H1 (cell line): ENCODE results near the gene CDYL2. TPM values are rescaled to one million over a fixed set of nuclear protein-coding genes. Genes with fewer than 3 reads are reported as not detected.

ENCODE experiments used
- CTCF ChIA-PET: fragments of 300-600 bp; sonication (Branson Sonifier 250); formaldehyde crosslinking; loops from one replicate; lab custom pipeline; 2021; ENCODE audit not compliant: partially characterized antibody; lab: Charles Lee
- POLR2A ChIA-PET: fragments of 300-600 bp; sonication (Branson Sonifier 250); formaldehyde crosslinking; loops from one replicate; lab custom pipeline; 2021; ENCODE audit warnings: inconsistent platforms; ENCODE audit not compliant: partially characterized antibody; lab: Charles Lee
- DNase-seq, 2 experiments: peaks; one replicate each; pipeline versions ENCODE4 v3.0.0 to v3.0.0-alpha.2; 2010 to 2022; ENCODE audit warnings: low spot score in 2 of 2, low read depth in 1 of 2, mixed read lengths in 1 of 2
- FAIRE-seq: peaks from 2 replicates; lab custom pipeline; 2011; peaks lifted over from hg19 to GRCh38; lab: Jason Lieb, UNC
- H2AFZ ChIP-seq: 2 replicates; pipeline ENCODE4 v1.8.1; 2012; ENCODE audit warnings: low read length, inconsistent platforms
- H2AK5ac ChIP-seq: 2 replicates; pipeline ENCODE4 v1.6.1; 2013; ENCODE audit warnings: low read depth, low read length
- H2BK120ac ChIP-seq: replicated peaks from 2 replicates; pipeline ENCODE3; 2013; ENCODE audit warnings: low read depth, low read length, inconsistent platforms
- H2BK12ac ChIP-seq: 2 replicates; pipeline ENCODE4 v1.6.1; 2013; ENCODE audit warnings: low read depth, low read length
- H2BK15ac ChIP-seq: 2 replicates; pipeline ENCODE4 v1.6.1; 2013; ENCODE audit warnings: low read length
- H2BK20ac ChIP-seq: 2 replicates; pipeline ENCODE4 v1.6.1; 2013; ENCODE audit warnings: low read length
- H2BK5ac ChIP-seq: 2 replicates; pipeline ENCODE4 v1.6.1; 2013; ENCODE audit warnings: low read depth, low read length
- H3K14ac ChIP-seq: 2 replicates; pipeline ENCODE4 v1.6.1; 2013; ENCODE audit warnings: inconsistent platforms; ENCODE audit not compliant: insufficient read length
- H3K18ac ChIP-seq: 2 replicates; pipeline ENCODE4 v1.6.1; 2013; ENCODE audit warnings: low read length; ENCODE audit errors: extremely low read depth
- H3K23ac ChIP-seq: 2 replicates; pipeline ENCODE4 v1.6.1; 2013; ENCODE audit warnings: inconsistent platforms; ENCODE audit not compliant: insufficient read length
- H3K23me2 ChIP-seq: 2 replicates; pipeline ENCODE4 v1.6.1; 2013; ENCODE audit warnings: low read depth, low read length
- H3K27ac ChIP-seq: 2 replicates; pipeline ENCODE4 v1.6.1; 2011; ENCODE audit warnings: low read depth, low read length, inconsistent platforms
- H3K27me3 ChIP-seq, 4 experiments: replicated peaks in 1 of 4; 1 replicate in 1 of 4; 2 replicates in 3 of 4; pipeline versions ENCODE4 v1.6.1 to v1.8.1; 2011 to 2013; ENCODE audit warnings: low read length in 3 of 4, mild to moderate bottlenecking in 3 of 4, inconsistent platforms in 2 of 4, mixed read lengths in 2 of 4, moderate library complexity in 1 of 4; ENCODE audit not compliant: control insufficient read depth in 3 of 4, insufficient read depth in 3 of 4; ENCODE audit errors: extremely low read depth in 1 of 4
- H3K36me3 ChIP-seq, 4 experiments: 2 replicates each; pipeline versions ENCODE4 v1.6.1 to v1.8.1; 2011 to 2013; ENCODE audit warnings: mild to moderate bottlenecking in 4 of 4, low read length in 3 of 4, moderate library complexity in 2 of 4, control low read depth in 1 of 4, inconsistent platforms in 1 of 4; ENCODE audit not compliant: insufficient read depth in 4 of 4, control insufficient read depth in 2 of 4
- H3K4ac ChIP-seq: replicated peaks from 2 replicates; pipeline ENCODE3; 2013; ENCODE audit warnings: low read length, low read depth, mixed read lengths, inconsistent platforms; ENCODE audit not compliant: insufficient read length
- H3K4me1 ChIP-seq, 4 experiments: replicated peaks in 1 of 4; 1 replicate in 1 of 4; 2 replicates in 3 of 4; pipeline versions ENCODE4 v1.6.1 to v1.8.1; 2011 to 2013; ENCODE audit warnings: low read length in 3 of 4, inconsistent platforms in 2 of 4, mixed read lengths in 1 of 4; ENCODE audit not compliant: insufficient read depth in 4 of 4, control insufficient read depth in 3 of 4
- H3K4me2 ChIP-seq, 2 experiments: 2 replicates each; pipeline versions ENCODE4 v1.6.1 to v1.8.1; 2011 to 2013; ENCODE audit warnings: low read depth in 2 of 2, low read length in 2 of 2, control low read depth in 1 of 2, inconsistent platforms in 1 of 2, mild to moderate bottlenecking in 1 of 2; ENCODE audit not compliant: insufficient read depth in 1 of 2
- H3K4me3 ChIP-seq, 4 experiments: fragments of 200-600, 300-600 bp in 1 of 4; sonication (generic), shearing (Covaris generic), sonication (Bioruptor Twin) in 1 of 4; 2 replicates each; pipeline versions ENCODE4 v1.5.1 to v1.8.1; 2011 to 2016; ENCODE audit warnings: low read length in 4 of 4, low read depth in 3 of 4, control low read depth in 2 of 4, inconsistent platforms in 2 of 4, mild to moderate bottlenecking in 2 of 4, mixed read lengths in 1 of 4, moderate library complexity in 1 of 4; ENCODE audit not compliant: insufficient read depth in 2 of 4; ENCODE audit errors: extremely low read depth in 1 of 4
- H3K56ac ChIP-seq: replicated peaks from 2 replicates; pipeline ENCODE3; 2013; ENCODE audit warnings: low read depth, mild to moderate bottlenecking, mixed read lengths, low read length, inconsistent platforms; ENCODE audit not compliant: insufficient read length
- H3K79me1 ChIP-seq: 2 replicates; pipeline ENCODE4 v1.6.1; 2013; ENCODE audit warnings: low read depth, low read length, control low read depth
- H3K79me2 ChIP-seq, 2 experiments: 2 replicates each; pipeline versions ENCODE4 v1.6.1 to v1.8.1; 2012 to 2013; ENCODE audit warnings: low read length in 2 of 2, mild to moderate bottlenecking in 2 of 2, inconsistent platforms in 1 of 2; ENCODE audit not compliant: insufficient read depth in 2 of 2, control insufficient read depth in 1 of 2
- H3K9ac ChIP-seq, 4 experiments: replicated peaks in 1 of 4; 1 replicate in 1 of 4; 2 replicates in 3 of 4; pipeline versions ENCODE4 v1.6.1 to v1.8.1; 2011 to 2013; ENCODE audit warnings: low read depth in 3 of 4, low read length in 3 of 4, control low read depth in 2 of 4, mild to moderate bottlenecking in 2 of 4, moderate library complexity in 2 of 4, inconsistent platforms in 1 of 4; ENCODE audit errors: extremely low read depth in 1 of 4
- H3K9me3 ChIP-seq, 2 experiments: 2 replicates each; pipeline versions ENCODE4 v1.6.1 to v1.8.1; 2012 to 2013; ENCODE audit warnings: mild to moderate bottlenecking in 2 of 2, moderate library complexity in 2 of 2, control low read depth in 1 of 2, inconsistent platforms in 1 of 2, low read depth in 1 of 2, low read length in 1 of 2, mixed read lengths in 1 of 2; ENCODE audit not compliant: insufficient read depth in 2 of 2
- H4K20me1 ChIP-seq, 2 experiments: replicated peaks in 1 of 2; 2 replicates each; pipeline versions ENCODE3 to v1.8.1; 2011 to 2013; ENCODE audit warnings: inconsistent platforms in 2 of 2, low read length in 2 of 2, mild to moderate bottlenecking in 1 of 2; ENCODE audit not compliant: insufficient read depth in 2 of 2, control insufficient read depth in 1 of 2
- H4K5ac ChIP-seq: 2 replicates; pipeline ENCODE4 v1.6.1; 2013; ENCODE audit warnings: low read length, low read depth, mixed read lengths, inconsistent platforms; ENCODE audit not compliant: insufficient read length
- H4K8ac ChIP-seq: 2 replicates; pipeline ENCODE4 v1.8.0; 2013; ENCODE audit warnings: mild to moderate bottlenecking, moderate library complexity, low read length, inconsistent platforms; ENCODE audit not compliant: insufficient read depth; ENCODE audit errors: extremely low read depth
- H4K91ac ChIP-seq: replicated peaks from 2 replicates; pipeline ENCODE3; 2013; ENCODE audit warnings: low read length, mixed read lengths, inconsistent platforms; ENCODE audit not compliant: insufficient read length
- ASH2L ChIP-seq: fragments of 200-600, 300-600 bp; sonication (generic); IDR thresholded peaks from one replicate; pipeline ENCODE4 v1.7.1; 2017; ENCODE audit warnings: low read length
- BACH1 ChIP-seq: IDR thresholded peaks from 2 replicates; pipeline ENCODE4 v1.6.1; 2012; ENCODE audit warnings: low read length, improper control_type of control experiment
- BRCA1 ChIP-seq: IDR thresholded peaks from 2 replicates; pipeline ENCODE4 v1.6.1; 2012; ENCODE audit warnings: low read depth, low read length, improper control_type of control experiment
- FOSL1 ChIP-seq: IDR thresholded peaks from 2 replicates; pipeline ENCODE4 v1.6.1; 2011; ENCODE audit warnings: mild to moderate bottlenecking, low read depth, low read length, moderate library complexity; ENCODE audit not compliant: insufficient read depth
- RXRA ChIP-seq: IDR thresholded peaks from 2 replicates; pipeline ENCODE4 v1.6.1; 2011; ENCODE audit warnings: low read depth, mild to moderate bottlenecking, low read length, moderate library complexity; ENCODE audit not compliant: insufficient read depth
- WGBS, 2 experiments: shearing (Covaris generic) in 1 of 2; methylation state at CpG; one replicate each; pipeline versions ENCODE4 v1.1.6 to v1.1.7; 2013 to 2015; ENCODE audit warnings: low lambda C conversion rate in 2 of 2, mixed read lengths in 2 of 2, inconsistent platforms in 1 of 2, low coverage in 1 of 2, missing lambda C conversion rate in 1 of 2; ENCODE audit not compliant: insufficient replicate concordance in 2 of 2, insufficient coverage in 1 of 2, insufficient read length in 1 of 2; ENCODE audit errors: extremely low coverage in 1 of 2, missing lambda C conversion rate in 1 of 2; 5-methylcytosine and 5-hydroxymethylcytosine counted together
- polyA plus RNA-seq, 7 experiments: library from polyadenylated mRNA; depleted of rRNA in 3 of 7; stranded (reverse) in 5 of 7; unstranded in 2 of 7; fragments of >200 nt in 5 of 7; fragments of 200-250 nt in 2 of 7; gene quantifications; 1 replicate in 5 of 7; 2 replicates in 1 of 7; 4 replicates in 1 of 7; pipeline versions ENCODE4 v1.2.1 to v1.2.3, GENCODE V29; 2011 to 2013; ENCODE audit warnings: missing spikeins in 2 of 7, mixed read lengths in 2 of 7
- total RNA-seq: library from RNA; stranded (reverse); fragmentation: NEBNext Ultra II Directional; extraction: Animal tissue kit (Norgen Biotek cat#: 25700); gene quantifications from 2 replicates; pipeline ENCODE4 v1.2.1, GENCODE V29; 2021
- TF ChIP-seq, protein P1 (sequence below): IDR thresholded peaks from 2 replicates; pipeline ENCODE4 v1.6.1; 2011; ENCODE audit warnings: low read length, improper control_type of control experiment

The CDYL2 gene
- total and polyA plus RNA-seq, 2 of the 8 experiments (the other 6 are each of a cell fraction or from before 2014, with no cell fraction given): 0.33 to 5.3 TPM

DNA sequence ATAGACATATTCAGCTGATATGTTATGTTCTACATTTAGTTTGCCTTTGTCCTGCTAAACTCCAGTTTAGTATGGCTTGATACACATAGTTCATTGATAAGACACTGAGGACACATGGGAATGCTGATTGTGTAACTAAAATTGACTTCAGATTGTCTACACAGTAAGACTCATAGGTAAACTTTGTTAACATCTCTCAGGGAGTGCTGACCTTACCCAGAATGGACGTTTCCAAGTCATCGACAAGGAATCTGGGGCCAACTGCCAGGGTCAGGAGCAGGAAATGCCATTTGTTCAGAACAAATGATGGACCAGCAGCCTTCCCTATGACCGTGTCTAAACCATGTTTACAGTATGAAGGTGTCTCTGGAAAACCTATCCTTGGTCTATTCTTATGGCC lies 204.9 kb downstream of the CDYL2 start:
- H4K91ac ChIP-seq: no peak overlapping the region
- no peak overlapping the region for H4K5ac ChIP-seq
- H2AK5ac ChIP-seq: no peak overlapping the region
- no peak overlapping the region for H4K8ac ChIP-seq
- no peaks in the 10 kb centered on the region for H3K4me1 ChIP-seq
- H3K79me2 ChIP-seq: no peaks in the 10 kb centered on the region
- no peak overlapping the region for H2AFZ ChIP-seq
- no peak overlapping the region for H3K4me3 ChIP-seq
- H3K9ac ChIP-seq: no peak overlapping the region
- H3K56ac ChIP-seq: no peak overlapping the region
- no peaks in the 10 kb centered on the region; a peak in 1 of 8 replicates for H3K36me3 ChIP-seq
- H2BK20ac ChIP-seq: no peak overlapping the region
- peaks cover 35 to 69% of the 10 kb centered on the region in 2 experiments; a peak in 3 of 4 replicates for H3K9me3 ChIP-seq
- no peak for FAIRE-seq
- no peak for TF ChIP-seq FOSL1
- no peak for TF ChIP-seq ASH2L
- TF ChIP-seq BRCA1: no peak
- TF ChIP-seq, protein P1, sequence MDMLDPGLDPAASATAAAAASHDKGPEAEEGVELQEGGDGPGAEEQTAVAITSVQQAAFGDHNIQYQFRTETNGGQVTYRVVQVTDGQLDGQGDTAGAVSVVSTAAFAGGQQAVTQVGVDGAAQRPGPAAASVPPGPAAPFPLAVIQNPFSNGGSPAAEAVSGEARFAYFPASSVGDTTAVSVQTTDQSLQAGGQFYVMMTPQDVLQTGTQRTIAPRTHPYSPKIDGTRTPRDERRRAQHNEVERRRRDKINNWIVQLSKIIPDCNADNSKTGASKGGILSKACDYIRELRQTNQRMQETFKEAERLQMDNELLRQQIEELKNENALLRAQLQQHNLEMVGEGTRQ: no peak
- no peak for TF ChIP-seq BACH1
- no peak for TF ChIP-seq RXRA
- TF ChIP-seq, all 59 proteins: peak for 0
- Histone ChIP-seq H3K23ac (no peak overlapping the region), H3K4ac (no peak overlapping the region), H3K23me2 (peaks cover 10% of the 10 kb centered on the region; the same call in 1 of the 2 replicates), H3K4me2 (no peak overlapping the region), H2BK15ac (no peak overlapping the region), H2BK120ac (no peak overlapping the region), H2BK5ac (no peak overlapping the region), H2BK12ac (no peak overlapping the region), H3K14ac (no peak overlapping the region), H4K20me1 (peaks cover 0 to 5% of the 10 kb centered on the region in 2 experiments), H3K18ac (no peak overlapping the region), H3K79me1 (no peaks in the 10 kb centered on the region), H3K27me3 (no peaks in the 10 kb centered on the region), H3K27ac (no peak overlapping the region)
- WGBS, 2 experiments: 83% methylated on average over 3 of the region's 3 CpGs; no CpG with 5 or more reads in 1 of the 2 experiments
- CTCF ChIA-PET: interaction anchor here (0.9 kb wide), 1 partner anchor 10 kb away, joined by 3 read pairs; no protein-coding TSS in a partner anchor
- POLR2A ChIA-PET: no interaction called here
- DNase-seq: no peak
